HG03575 (cell line): Measurements from ENCODE around the gene CD247.

Experiments used
- ATAC-seq: cut with Tn5 transposase; IDR thresholded peaks from one replicate; pipeline ENCODE4 v1.9.1; 2021; ENCODE audit not compliant: unreplicated experiment, insufficient number of reproducible peaks, low FRiP score; ENCODE audit errors: extremely low read depth

The CD247 gene

DNA sequence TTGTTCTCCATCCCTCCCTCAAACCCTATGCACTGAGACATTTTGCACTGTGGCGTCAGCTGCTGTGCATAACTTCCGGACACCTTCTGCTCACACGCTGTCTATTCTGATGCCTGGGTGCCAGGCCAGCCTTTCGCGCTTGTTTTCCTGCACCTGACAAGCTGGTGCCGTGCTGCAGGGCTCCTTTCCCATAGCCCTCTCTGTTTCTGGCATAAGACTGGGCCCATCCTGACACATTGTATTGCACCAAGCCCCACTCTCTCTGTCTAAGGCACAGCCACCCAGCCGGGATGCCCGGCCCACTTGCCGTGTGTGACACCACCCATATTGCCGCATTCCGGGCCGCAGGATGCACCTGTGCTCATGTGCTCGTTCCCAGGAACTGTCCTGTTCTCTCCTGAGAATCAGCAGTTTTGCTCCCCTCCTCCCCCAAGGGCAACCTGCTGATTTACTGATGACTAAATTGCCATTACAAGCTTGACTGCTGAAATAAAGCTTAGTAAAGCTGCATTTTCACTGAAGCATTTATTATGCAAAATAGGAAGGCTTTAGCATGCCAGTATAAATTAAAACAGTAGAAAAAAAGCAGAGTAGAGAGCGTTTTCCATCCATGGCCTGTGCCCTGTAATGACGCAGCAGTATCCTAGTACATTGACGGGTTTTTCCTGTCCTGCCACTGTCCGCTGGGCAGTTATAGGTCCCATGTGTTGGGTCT, 88.0 kb downstream of the CD247 start:
- ATAC-seq = no peak

DNA sequence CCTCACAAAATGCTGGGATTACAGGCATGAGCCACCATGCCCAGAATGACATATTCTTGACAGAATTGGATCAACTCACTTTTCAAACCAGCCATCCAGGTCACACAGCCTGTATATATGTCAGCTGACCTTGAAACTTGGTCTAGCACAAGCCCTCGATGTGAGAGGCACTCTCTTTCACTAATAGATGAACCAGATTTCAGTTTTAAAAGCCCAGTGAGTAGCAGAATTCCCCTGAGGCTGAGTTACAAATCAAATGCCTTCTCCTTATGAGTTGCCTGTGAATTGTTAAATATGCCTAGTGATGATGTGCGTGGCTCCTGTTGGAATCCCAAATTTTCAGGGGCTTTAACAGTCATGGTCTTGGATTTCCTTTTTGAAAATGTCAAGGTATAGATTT, 88.7 kb downstream of the CD247 start:
- ATAC-seq = no peak

GRCh38 chr1:167428395-167428794, 89.9 kb downstream of the CD247 start:
- ATAC-seq = no peak

DNA sequence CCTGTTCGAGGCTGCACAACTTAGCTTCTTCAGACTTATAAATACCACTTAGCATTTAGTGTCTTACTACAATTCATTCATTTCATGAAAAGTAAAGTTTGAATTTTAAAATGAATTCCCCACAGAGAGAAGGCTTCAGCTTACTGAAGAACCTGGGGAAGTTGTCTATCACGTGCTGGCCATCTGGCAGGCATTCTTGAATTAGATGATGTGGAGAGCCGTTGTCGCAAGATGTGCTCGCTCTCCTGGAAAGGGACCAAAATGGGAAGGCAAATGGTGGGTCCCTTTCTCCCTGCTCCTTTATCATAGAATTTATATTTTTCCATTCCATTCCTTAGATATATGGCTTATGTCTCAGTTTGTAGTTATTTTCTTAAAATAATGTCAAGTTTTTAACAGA, 90.5 kb downstream of the CD247 start:
- no peak for ATAC-seq

DNA sequence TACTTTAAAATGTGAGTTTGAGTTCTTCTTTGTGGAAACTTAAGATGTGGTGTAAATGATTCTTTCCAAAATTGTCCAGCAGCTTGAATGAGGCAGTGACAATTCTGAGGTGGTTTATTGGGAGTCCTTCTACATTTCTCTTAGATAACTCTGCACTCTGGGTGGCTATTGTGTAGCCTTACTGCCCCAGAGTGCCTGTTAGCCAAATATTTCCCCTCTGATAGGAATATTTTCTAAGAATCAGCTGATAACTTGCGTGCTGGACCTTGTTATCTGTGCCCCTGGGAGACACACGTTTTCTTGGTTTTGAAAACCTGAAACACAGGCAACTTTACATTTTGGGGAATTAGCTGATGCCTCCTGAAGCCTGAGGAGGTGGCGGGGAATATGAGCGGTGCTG, 91.6 kb downstream of the CD247 start:
- ATAC-seq = no peak

GRCh38 chr1:167425482-167425881, 92.8 kb downstream of the CD247 start:
- no peak for ATAC-seq

DNA sequence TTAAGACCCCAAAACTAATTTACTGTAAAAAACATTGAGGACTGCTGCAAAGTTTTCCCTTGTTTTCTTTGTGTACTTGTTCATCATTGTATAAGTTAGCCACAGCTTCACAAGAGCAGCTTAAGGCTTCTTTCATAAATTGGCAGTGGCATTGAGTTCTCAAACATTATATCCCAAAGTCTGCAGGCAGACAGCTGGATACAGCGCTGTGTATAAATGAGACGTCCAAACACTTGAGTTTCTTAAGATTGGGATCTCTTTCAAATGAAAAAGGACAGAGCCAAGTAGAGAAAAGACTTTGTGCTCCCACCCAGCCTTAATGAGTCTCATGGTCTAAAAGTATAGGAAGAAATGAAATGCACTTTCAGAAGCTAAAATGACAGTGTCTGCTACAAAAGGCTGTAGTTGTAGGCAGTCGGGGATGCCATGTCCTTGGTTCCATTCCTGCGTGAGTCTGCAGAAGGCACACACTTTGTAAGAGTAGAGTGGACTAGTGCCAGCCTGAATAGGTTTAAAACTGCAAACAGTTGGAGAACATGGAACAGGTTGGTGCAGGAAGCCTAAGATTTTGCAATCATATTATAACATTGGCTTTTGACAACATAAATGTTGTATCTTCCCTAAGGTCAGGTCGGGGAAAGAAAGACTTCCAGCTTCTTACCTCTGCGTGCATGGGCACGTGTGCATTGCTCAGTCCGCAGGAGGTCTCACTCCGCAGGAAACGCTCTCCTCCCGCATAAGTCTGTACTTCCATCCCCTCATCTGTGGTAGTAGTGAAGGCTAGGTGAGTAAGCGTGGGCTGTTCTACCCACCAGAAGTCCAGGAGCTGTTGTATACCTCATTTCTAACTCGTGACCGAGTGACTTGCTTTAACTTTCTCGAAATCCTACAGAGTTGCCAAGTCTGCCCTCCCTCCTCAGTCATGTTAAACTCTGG, 94.4 kb downstream of the CD247 start:
- ATAC-seq = no peak

- ATAC-seq = no peak
Observed at GRCh38 chr1:167420510-167420909, 97.8 kb downstream of the CD247 start.

DNA sequence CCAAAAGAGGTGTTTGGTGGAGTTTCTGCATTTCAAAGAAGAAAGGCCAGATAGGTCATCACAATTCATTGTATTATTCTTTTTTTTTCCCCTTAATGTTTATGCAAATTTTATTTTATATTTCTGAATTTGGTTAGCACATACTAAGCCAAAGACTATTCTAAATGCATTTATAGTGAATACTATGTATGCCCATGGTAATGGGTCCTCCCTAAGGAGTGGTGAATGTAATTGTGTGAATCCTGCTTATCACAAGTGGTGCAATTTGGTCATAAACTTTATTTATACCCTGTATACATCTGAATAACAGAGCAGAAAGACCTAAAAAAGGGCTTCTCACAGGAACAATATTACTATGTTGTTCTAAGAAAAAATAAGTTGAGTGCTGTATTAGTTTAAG, 99.1 kb downstream of the CD247 start:
- no peak for ATAC-seq

DNA sequence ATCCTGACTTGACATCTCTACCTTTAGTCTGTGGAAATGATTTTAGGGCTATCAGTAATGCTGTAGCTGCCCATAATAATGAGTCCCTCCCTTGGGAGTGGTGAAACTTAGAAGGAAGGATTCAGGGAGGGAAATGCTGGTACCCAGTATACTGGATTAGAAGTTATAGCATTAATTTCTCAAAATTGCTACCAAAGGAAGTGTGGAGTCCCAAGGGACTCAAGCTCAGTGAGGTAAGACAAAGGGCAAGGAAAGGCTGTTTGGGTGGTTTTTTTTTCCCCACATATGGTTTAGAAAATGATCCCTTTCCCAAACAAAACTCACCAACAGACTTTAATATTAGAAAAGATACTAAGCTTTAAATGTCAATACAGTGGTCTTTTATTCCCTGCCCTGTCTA, 99.9 kb downstream of the CD247 start:
- no peak for ATAC-seq

DNA sequence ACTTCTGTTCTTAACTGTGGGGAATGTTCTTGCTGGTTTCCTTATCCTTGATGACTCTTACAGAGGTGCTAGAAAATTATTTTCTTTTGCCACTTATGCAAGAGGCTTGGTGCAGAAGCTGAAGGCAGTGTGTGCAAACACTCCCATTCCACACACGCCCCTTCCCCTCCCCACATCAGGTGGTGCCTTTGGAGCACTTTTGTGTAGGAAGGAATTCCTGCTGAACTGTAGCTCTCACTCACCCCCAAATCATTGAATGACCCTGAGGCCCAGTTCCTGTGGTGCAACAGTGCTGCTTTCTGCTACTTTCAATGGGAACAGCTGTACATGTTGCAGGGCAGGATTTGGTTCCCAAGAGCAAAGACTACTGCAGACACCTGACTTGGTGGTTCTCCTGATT, 101.8 kb downstream of the CD247 start:
- no peak for ATAC-seq

DNA sequence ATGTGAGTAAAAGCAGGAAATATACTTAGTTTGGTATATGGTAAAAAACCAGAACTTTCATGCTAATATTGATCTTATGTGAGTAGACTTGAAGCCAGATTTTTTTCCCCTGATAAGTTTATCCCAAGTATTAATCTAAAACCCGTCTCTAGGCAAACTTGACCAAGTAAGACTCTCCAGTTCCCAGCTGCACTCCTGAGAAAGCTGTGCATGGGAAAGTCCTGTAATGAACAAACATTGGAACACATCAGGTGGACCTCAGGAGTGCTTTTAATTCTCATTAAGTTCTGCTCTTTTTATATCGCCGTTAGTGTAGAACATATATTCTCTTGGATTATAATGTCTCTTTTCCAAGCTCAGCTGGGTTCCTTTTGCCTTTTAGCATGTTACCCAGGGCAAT, 105.0 kb downstream of the CD247 start:
- no peak for ATAC-seq

DNA sequence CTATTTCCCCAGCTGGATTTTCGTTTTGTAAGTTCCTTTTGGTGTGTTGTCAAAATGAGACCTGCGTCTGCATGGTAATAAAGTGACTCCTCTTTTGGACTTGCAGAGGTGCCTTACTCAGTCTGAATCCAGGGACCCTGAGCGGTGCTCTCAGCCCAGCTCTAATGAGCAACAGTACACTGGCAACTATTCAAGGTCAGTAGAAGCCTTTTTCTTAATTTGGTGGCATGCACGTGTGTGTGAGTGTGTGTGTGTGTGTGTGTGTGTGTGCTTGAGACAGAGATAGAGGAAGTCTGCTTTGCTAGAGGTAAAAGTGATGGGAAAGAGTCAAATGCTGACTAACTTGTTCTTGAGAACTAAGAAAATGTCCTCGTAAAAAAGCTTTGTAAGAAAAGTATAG, 105.4 kb downstream of the CD247 start:
- no peak for ATAC-seq

DNA sequence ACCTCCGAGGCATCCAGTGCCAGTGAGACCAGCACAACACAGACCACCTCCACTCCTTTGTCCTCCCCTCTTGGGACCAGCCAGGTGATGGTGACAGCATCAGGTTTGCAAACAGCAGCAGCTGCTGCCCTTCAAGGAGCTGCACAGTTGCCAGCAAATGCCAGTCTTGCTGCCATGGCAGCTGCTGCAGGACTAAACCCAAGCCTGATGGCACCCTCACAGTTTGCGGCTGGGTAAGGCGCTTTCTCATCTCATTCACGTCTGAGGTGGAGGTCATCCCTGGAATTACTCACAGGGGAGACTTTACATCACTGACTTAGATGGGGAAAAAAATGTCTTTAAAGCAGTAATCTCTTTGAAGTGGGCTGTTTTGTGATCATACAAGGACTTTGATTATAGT, 106.3 kb downstream of the CD247 start:
- ATAC-seq = no peak

DNA sequence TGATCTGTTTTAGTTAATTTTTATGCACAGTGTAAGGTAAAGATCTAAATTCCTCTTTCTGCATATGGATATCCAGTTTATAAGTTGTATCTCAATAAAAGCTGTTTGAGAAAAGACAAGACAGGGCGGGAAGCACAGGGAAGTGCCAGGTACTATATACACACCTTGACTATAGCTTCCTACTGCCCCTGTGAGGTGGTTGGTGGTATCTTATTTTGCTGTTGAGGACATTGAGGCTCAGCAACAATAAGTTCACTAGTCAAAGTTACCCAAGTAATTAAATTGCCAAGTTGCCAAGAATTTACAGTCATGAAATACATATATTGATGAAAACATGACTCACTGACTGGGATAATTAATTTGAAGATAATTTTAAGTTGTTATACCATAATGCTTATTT, 109.1 kb downstream of the CD247 start:
- no peak for ATAC-seq

- ATAC-seq = no peak
Observed at GRCh38 chr1:167408355-167408754, 110.0 kb downstream of the CD247 start.

DNA sequence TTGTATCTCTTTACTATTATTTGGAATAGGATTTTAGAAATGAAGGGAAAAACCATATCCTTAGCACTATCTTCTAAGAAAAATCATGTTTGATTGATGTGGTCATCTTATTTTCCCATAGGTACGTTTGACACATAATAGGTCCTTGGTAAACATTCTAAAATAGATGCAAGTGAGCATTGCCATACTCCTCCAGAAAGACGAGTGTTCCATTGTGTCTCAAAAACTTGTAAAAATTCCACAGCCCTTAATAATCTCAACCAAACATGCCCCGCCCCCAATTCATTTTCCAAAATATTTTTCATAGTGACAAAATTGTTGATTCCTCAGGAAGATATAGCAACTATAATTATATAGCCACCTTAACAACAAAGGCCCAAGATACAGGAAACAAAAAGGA, 113.4 kb downstream of the CD247 start:
- no peak for ATAC-seq

- ATAC-seq = no peak
Observed at GRCh38 chr1:167404161-167404888, 114.0 kb downstream of the CD247 start.

GRCh38 chr1:167401260-167401873, 117.0 kb downstream of the CD247 start:
- ATAC-seq = no peak
